CD1c-positive myeloid dendritic cell (primary cell): Measurements from ENCODE around the gene TRH.
"Not testable (repeated sequence)": the region's sequence is repeated elsewhere in the genome, so short reads cannot be mapped to it uniquely, and the experiment has no call there.

Source experiments
- DNase-seq: peaks from one replicate; pipeline ENCODE4 v3.0.0-alpha.2; 2016; ENCODE audit errors: extremely low spot score

TRH gene

DNA sequence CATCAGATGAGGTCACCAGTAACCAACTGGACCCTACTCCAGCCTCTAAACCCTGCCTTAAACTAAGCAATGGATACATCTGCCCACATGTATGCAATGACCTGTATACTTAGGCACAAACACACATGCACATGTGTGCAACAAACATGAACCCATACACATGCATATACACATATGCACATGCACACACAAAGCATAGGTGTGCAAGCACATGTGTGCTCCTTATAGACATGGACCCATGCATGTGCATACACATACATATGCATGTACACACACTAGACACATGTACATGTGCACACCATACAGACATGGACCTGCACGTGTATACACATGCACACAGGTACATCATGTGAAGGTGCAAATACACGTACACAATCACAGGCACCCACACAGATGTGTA lies 8.6 kb upstream of the TRH start:
- no peak for DNase-seq

DNA sequence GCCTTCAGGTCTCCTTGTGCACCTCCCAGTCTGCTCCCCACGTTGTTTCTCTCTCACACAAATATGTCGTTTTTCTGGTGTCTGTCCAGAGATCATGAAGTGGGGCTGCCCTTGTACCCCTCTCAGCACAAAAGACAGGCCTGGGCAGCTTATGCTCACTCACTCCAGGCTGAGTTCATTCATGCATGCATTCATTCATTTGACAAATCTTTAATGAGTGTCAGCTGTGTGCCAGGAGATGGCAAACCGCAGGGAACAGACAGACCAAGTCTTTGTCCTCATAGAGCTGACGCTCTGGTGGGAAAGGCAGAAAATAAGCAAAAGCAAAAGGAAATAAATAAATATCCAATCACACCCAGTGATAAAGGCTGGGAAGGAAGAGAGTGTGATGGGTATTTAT lies 7.6 kb upstream of the TRH start:
- no peak for DNase-seq

DNA sequence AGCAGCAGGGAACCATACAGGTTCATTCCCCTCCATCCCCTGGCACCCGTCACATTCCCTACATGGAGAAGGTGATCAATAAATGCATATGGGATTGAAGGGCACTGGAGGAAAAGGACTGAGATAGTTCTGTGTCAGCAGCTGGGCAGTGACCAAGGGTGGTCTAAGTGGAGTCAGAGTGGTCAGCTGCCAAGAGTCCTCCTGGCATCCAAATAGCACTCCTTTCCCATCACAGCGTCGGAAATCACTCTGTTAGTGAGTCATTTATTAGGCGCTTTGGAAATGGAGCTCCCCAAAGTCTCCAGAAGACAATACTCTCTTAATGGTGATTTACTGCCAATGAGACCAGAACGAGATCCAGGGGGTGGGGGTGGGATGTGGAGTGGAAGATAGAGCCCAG lies 6.8 kb upstream of the TRH start:
- DNase-seq: no peak

DNA sequence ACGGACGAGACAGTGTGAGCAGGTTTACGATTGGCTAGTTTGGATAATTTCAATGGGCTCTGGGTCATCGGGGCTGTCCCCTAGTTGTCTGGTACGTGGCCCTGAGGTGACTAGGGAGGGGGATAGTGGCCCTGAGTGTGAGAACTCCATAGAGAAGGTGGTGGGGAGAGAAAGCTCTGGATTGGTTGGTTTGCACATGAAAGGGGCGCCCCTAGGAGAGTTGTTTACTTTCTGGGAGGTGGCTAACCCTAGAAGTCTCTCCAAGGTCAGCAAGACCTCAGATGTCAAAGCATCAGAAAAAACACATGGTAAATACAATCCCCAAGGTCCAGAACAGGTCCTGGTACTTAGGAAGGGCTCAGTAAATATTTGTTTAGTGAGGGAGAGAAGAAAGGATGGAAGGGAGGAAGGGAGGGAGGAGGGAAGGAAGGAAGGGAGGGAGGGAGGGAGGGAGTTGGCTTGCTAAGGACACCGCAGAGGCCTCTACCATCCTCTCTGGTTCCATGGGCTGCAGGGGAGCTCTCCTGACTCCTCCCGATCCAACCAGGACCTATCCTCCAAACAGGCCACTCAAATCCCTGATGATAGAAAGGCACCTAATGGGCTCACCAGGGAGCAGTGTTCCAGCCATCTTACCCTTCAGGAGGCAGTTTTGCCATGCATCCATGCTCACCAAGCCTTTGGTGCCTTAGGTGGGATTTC lies 3.0 kb upstream of the TRH start:
- no peak for DNase-seq

DNA sequence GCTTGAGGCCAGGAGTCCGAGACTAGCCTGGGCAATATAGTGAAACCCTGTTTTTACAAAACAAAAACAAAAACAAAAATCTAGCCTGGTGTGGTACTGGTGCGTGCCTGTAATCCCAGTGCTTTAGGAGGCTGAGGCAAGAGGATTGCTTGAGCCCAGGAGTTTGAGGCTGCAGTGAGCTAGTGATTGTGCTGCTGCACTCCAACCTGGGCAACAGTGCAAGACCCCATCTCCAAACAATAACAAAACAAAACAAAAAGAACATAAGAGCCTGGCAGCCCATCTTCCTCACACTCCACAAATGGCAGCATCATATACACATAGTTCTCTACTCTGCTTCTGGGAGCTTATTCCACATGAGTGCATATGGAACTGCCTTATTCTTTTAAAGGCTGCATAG lies 2.2 kb upstream of the TRH start:
- no peak for DNase-seq

DNA sequence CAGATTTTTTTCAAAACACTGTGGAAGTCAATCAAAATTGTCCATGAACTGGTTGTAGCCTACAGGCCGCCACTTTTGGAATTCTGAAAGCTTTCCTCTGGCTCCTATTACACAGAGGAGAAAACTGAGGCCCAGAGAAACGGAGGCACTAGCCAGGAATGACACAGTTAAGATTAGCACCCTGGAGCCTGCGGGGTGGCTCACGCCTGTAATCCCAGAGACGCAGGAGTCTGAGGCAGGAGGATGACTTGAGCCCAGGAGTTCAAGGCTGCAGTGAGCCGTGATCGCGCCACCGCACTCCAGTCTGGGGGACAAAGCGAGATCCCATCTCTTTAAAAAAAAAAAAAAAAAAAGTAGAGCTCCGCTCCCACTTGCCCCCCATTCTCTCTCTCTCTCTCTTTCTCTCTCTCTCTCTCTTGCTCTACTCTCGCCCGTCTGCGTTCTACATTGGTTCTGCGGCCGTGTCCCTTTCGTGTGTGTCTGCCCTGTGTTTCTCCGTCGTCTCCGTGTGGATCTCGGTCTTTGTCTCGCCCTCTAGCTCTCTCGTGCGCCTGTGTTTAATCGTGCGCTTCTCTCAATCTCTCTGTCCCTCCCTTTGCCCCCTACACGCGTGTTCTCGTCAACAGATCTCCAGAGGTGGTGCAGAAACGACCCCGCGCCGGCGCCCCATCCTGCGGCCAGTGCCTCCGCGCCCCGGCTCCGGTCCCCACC lies 512 bp upstream of the TRH start:
- DNase-seq: no peak

DNA sequence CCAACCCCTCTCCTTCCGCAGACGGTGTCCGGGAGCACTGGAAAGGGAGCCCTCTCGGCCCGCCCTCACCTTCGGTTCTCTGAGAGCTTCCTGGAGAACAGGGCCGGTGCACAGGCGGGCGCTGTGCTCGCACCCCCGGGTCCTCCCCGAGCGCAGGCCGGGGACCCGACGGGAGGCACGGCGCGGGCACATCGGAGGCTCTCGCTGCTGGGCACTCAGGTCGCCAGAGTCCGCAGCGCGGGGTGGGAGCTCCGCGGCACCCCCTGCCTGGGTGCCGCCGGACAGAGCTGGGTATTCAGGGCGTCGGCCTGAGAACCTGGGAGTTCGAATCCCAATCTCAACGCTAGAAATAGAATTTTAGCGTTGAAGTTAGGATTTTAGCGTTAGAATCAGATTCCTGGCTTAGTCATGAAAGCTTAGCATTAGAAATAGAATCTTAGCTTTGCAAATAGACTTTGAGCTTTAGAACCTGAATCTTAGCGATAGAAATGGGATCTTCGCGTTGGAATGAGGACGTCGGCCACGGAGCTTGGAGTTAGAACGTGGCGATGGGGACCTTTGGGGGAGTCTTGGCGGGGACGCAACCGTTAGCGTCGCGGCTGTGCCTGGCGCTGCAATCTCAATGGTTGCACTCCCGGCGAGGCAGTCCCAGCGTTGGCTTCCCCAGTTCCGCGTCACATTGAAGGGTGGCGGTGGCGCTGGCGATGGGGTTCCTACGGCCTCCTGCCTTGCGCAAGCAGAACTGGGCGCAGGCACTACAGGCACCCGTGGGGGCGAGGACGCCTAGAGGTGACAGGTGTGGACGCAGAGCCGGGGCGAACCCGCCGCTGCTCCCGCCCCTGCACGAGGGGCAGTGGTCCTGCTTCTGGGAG lies 549 bp downstream of the TRH start:
- peak; percentile 57 for DNase-seq

DNA sequence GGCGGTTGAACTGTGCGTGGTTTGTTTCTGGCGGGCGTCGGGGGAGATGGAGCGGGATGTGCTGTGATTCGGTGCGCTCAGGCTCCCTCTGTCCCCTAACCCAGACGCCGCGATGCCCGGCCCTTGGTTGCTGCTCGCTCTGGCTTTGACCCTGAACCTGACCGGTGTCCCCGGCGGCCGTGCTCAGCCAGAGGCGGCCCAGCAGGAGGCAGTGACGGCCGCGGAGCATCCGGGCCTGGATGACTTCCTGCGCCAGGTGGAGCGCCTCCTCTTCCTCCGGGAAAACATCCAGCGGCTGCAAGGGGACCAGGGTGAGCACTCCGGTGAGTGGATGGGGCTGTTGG lies 1.2 kb downstream of the TRH start:
- DNase-seq: no peak

DNA sequence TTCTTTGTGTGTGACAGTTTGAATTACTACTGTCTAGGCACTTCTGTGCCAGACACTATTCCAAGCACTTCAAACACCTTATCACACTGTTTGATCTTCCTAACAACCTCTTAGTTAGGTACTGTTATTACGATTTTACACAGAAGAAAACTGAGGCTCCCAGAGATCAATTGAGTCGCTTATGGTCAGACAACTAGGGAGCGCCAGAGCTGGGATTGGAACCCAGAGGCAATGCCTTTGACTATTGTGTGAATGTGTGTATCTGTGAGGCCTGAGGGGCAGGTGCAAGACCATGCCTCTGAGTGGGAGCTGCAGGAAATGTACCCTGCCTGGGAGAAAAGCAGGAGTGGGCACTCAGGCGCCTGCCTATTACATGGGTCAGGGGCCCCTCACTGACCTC lies 1.8 kb downstream of the TRH start:
- DNase-seq: no peak

DNA sequence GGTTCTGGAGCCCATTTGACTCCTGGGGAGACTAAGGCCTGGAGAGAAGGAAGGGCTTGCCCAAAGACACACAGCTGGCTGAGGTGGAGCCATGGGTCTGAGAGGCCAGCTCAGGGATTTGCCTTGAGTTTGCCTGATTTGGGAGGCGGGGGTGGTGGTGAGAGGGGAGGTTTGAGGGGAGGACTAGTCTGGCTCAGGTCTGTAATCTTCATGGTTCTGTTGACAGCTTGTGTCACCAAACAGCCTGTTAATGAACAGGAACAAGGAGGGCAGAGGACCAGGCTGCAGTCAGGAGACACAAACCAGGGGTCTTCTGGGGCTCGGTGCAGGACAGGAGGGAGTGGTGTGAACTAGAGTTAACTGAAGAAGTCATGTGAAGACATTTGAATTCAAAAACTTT lies 3.6 kb downstream of the TRH start:
- no peak for DNase-seq

DNA sequence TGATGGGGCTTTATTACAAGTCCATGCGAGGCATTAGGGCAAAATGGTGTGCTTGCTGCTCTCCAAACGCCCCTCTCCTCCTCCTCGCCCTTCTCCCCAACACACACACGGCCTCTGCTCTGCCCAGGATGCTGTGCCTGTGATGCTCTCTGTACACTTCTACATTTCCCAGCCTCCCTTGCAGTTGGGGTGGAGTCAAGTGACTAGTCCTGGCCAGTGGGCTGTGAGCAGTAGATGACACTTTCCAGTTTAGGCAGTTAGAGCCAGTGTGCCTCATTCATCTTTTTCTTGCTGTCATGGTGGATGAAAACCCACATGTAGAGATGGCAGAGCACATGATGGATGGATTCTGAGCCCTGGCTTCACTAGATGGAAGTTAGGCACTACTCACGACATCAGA lies 5.4 kb downstream of the TRH start:
- DNase-seq: no peak

DNA sequence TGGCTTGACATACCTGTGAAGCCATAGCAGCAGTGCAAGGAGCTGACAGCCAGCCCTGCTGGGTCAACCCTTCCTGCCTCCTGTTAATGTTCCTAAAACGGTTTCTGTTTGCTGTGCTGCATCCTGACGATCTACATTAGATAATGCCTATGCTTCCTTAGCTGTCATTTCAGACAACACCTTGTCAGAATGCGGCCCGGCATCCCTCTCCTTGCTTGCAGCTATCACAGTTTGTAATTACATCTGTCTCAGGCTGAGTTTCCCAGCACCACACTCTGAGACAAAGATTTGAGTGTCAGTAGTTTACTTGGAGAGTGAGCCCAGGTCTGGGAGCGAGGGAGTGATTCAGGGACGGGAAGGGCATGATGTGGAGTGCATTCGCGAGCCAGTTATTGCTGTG lies 9.0 kb downstream of the TRH start:
- no peak for DNase-seq

DNA sequence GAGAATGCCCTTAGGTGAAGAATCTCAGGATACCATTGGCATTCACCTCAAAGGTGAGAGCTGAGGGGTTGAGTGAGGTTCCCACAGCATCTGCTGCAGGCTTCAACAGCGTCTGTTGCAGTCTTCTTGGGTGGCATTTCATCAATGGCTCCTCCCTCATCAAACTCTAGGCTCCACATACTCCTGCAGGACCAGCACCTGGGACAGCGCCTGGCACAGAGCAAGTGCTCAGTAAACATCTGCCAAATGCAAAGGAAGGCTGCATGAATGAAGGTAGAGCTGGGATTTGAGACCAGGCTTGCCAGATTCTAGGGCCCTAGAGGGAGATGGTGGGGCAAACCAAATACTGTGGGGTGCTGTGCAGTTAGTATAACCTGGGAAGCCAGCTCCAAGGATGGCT lies 9.6 kb downstream of the TRH start:
- DNase-seq: no peak

DNA sequence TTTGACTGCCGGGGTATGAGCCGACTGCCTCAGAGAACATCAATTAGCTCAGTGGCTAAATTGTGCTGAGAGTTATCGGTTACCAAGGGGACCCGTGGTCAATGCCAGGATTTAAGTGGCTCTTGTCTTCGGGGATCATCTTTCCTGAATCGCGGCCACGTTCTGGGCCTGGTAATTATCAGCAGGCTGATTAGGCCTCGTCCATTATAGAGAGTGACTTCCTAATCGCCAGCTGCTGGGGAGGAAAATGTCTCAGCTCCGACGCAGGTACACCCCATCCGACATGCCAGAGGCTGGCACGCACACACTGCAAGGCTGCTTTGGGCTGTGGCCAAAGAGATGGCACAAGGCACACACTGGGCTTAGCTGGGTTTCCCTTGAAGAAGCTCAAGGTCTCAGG lies 10.6 kb downstream of the TRH start:
- no peak for DNase-seq

DNA sequence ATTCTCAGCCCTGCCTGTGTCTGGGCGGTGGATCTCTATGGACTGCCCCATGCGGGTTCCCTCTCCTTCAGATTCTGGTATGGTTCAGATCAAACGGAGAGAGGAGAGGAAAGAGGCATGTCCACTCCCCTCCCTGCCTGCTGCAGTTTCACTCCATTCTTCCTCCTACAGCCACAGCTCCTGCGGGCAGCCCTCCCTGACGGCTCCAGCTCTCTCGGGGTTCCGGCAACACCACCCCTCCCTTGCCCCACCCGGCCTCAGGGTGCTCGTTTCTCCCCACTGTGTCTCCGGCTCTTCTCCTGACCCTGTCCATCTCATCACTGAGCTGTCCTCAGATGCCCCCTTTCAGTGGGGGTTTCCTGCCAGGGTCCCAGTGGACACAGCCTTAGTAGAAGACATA lies 13.9 kb downstream of the TRH start:
- DNase-seq: no peak

DNA sequence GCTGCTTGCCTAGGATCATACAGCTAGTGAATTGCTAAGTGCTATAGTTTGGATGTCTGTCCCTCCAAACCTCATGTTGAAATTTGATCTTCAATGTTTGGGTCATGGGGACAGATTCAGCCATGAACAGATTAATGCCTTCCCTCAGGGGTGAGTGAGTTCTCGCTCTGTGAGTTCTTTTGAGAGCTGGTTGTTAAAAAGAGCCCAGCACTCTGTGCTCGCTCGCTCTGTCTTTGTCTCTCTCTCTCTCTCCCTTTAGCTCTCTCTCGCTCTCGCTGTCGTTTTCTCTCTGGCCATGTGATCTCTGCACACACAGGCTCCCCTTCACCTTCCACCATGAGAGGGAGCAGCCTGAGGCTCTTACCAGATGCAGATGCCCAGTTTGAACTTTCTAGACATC lies 14.9 kb downstream of the TRH start:
- DNase-seq: no peak

DNA sequence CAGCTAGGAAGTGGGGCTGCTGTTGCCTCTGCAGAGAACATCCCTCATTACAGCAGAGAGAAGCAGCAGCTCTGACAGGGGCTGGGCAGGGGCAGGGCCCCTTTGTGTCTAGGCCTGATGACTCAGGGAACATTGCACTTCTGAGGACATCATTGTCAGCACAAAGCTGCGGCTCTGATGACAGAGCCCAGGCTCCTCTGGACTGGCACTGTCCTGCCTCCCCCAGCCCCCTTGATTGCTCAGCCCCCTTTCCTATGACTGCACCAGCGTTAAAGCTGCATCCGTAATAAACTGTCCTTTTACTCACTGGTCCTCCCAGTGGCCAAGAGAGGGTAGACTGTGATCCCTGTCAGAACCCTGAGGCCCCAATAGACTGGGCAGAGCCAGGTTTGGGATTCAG lies 18.3 kb downstream of the TRH start:
- DNase-seq: no peak

DNA sequence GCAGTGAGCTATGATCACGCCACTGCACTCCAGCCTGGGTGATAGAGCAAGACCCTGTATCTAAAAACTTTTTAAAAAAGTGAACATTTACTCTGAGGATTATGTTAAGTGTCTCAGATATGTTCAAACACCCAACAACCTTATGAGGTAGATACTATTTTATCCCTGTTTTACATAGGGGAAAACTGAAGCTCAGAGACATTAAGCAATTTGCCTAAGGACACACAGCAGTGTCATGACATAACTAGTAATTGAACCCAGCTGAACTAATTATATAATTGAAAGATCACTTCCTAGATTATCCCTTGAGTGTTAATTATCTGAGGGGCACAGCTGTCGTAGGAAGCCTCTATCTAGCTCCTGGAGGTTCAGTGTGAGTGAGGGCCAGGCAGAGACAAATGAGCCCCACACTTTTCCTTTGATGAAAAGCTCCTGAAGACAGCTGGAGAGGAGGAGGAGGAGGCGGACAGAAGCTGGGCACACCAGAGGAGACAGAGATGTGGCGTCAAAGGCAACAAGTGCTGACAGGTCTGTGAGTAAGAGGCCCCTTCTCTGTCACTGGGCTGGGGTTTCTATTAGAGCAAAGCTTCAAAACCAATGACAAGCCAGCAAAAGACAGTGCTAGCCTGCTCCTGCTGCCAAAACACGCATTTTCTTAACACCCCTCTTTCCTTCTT lies 20.5 kb downstream of the TRH start:
- no peak for DNase-seq

DNA sequence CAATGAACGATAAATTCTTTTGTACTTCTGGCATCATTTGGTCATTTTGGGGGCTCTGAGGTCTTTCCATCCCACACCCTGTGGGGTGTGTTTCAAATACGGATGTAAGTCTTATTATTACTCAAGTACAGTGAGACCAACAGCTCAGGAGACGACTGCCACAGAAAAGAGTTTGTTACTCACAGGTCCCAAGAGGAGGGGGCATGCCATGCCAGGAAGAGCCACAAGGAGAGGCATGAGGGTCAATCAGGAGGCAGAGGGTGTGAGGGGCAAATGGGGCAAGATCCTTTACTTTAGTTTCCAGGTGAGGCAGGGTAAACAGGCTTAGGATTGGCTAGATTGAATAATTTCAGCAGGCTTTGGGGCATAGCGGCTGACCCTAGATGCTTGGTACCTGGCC lies 21.6 kb downstream of the TRH start:
- DNase-seq: no peak

DNA sequence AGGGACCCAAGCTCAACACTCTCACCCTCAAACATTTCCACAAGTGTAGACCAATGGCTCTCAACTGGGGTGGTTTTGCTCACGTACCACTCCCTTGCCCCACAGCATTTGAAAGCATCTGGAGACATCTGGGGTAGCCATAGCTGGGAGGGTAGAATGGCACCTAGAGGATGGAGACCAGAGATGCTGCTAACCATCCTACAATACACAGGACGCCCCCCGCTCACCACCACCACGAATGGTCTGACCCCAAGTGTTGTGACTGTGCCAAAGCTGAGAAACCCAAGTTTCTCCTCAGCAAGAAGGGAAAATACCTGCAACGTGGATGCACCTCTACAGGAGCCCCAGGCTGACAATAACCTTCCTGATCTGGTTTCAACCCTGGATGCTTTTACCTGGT lies 24.7 kb downstream of the TRH start:
- DNase-seq: not testable (repeated sequence)

DNA sequence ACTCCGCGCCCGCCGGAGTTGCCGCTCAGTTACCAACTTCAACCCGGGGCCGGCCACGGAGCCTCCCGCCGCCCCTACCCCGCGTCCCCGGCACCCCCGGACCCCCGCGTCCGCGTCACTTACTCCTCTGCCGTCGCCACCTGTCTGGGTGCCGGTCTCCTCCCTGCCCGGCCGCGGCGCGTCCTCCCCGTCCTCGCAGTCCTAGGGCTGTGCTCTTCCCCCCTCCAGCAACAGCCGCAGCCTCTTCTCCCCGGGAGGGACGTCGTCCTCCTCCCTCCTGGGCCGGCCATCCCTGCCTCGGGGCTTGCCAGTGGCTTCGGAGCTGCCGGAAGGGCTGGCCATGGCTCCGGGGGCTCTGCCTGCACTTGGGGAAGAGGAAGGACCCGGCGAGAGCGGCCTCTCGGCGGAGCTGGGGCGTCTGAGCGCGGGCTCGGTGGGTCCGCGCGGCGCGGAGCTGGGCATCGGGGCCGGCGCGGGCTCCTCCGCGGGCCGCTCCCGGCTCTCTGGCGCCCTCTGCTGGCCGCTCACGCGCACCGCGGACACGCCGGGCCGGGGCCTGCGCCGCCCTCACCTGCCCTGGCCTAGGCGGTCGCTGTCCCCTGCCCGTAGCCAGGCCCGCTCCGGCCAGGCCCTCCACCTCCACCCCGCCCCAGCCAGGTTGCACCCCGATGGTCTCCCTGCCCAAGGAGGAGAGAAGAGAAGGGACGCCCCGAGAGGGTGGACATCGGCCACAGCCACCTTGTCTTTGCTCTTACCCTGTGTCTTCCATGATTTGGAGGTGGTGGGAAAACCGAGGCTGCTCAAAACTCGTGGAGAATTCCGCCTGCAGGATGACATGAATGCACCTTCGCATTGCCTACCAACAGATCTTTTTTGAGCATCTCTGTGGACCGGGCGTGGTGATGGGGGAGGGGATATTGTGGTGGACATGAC lies 28.4 kb downstream of the TRH start:
- peak; percentile 74 for DNase-seq
